Neuronal stem cell (in vitro differentiated cells): ENCODE results near the gene ATP5PD.

ENCODE experiments used
- DNase-seq: peaks from one replicate; pipeline ENCODE4 v3.0.0-alpha.2; 2013; ENCODE audit warnings: low spot score
- H2AFZ ChIP-seq: one replicate; pipeline ENCODE4 v1.6.1; 2013; ENCODE audit warnings: mild to moderate bottlenecking, low read length, inconsistent platforms
- H2AK5ac ChIP-seq: 2 replicates; pipeline ENCODE4 v1.6.1; 2013; ENCODE audit warnings: low read depth, mild to moderate bottlenecking, inconsistent platforms, low read length, moderate library complexity, mixed read lengths
- H2BK120ac ChIP-seq: 2 replicates; pipeline ENCODE4 v1.6.1; 2013; ENCODE audit warnings: low read depth, mild to moderate bottlenecking, inconsistent platforms, low read length, moderate library complexity, mixed read lengths
- H2BK12ac ChIP-seq: one replicate; pipeline ENCODE4 v1.6.1; 2013; ENCODE audit warnings: low read length, inconsistent platforms
- H2BK15ac ChIP-seq: 2 replicates; pipeline ENCODE4 v1.6.1; 2013; ENCODE audit warnings: mild to moderate bottlenecking, low read length, inconsistent platforms, mixed read lengths
- H2BK5ac ChIP-seq: one replicate; pipeline ENCODE4 v1.6.1; 2013; ENCODE audit warnings: inconsistent platforms, mild to moderate bottlenecking, low read length, moderate library complexity
- H3K14ac ChIP-seq: one replicate; pipeline ENCODE4 v1.6.1; 2013; ENCODE audit warnings: low read length, inconsistent platforms
- H3K18ac ChIP-seq: 2 replicates; pipeline ENCODE4 v1.6.1; 2013; ENCODE audit warnings: low read length, inconsistent platforms
- H3K23ac ChIP-seq: 2 replicates; pipeline ENCODE4 v1.6.1; 2013; ENCODE audit warnings: low read depth, mild to moderate bottlenecking, mixed read lengths, low read length, inconsistent platforms; ENCODE audit not compliant: poor library complexity
- H3K27ac ChIP-seq: replicated peaks from 3 replicates; pipeline ENCODE4 v1.5.1; 2013; ENCODE audit warnings: low read length, inconsistent platforms
- H3K27me3 ChIP-seq, 3 experiments: 2 replicates each; pipeline ENCODE4 v1.6.1; 2013; ENCODE audit warnings: low read length in 3 of 3, mild to moderate bottlenecking in 2 of 3, inconsistent platforms in 1 of 3, low read depth in 1 of 3, mixed read lengths in 1 of 3, moderate library complexity in 1 of 3; ENCODE audit not compliant: control insufficient read depth in 3 of 3, insufficient read depth in 3 of 3
- H3K36me3 ChIP-seq, 2 donors: replicated peaks in 1 of 2; 2 replicates each; pipeline ENCODE4 v1.6.1; 2013; ENCODE audit warnings: low read length in 2 of 2; ENCODE audit not compliant: control insufficient read depth in 2 of 2, insufficient read depth in 2 of 2
- H3K4ac ChIP-seq: 2 replicates; pipeline ENCODE4 v1.6.1; 2013; ENCODE audit warnings: inconsistent platforms, mild to moderate bottlenecking, low read length, moderate library complexity
- H3K4me1 ChIP-seq, 2 donors: 1 replicate in 1 of 2; 2 replicates in 1 of 2; pipeline ENCODE4 v1.6.1; 2013; ENCODE audit warnings: low read length in 2 of 2, low read depth in 1 of 2; ENCODE audit not compliant: control insufficient read depth in 2 of 2, insufficient read depth in 1 of 2
- H3K4me2 ChIP-seq: one replicate; pipeline ENCODE4 v1.6.1; 2013; ENCODE audit warnings: mild to moderate bottlenecking, low read length, inconsistent platforms; ENCODE audit not compliant: insufficient read depth, poor library complexity, severe bottlenecking
- H3K4me3 ChIP-seq, 2 donors: 2 replicates each; pipeline ENCODE4 v1.5.1; 2013; ENCODE audit warnings: low read length in 2 of 2, mild to moderate bottlenecking in 2 of 2, inconsistent platforms in 1 of 2, moderate library complexity in 1 of 2
- H3K79me1 ChIP-seq: one replicate; pipeline ENCODE4 v1.6.1; 2013; ENCODE audit warnings: low read depth, mild to moderate bottlenecking, inconsistent platforms, low read length, moderate library complexity
- H3K9ac ChIP-seq: one replicate; pipeline ENCODE4 v1.6.1; 2013; ENCODE audit warnings: mild to moderate bottlenecking, low read depth, low read length, inconsistent platforms; ENCODE audit not compliant: poor library complexity
- H3K9me3 ChIP-seq, 2 donors: replicated peaks in 1 of 2; 2 replicates each; pipeline versions ENCODE3 to v1.6.1; 2013; ENCODE audit warnings: low read length in 2 of 2, mild to moderate bottlenecking in 2 of 2, inconsistent platforms in 1 of 2, low read depth in 1 of 2, mixed read lengths in 1 of 2, moderate library complexity in 1 of 2; ENCODE audit not compliant: control insufficient read depth in 2 of 2, insufficient read depth in 1 of 2
- H4K8ac ChIP-seq: one replicate; pipeline ENCODE4 v1.6.1; 2013; ENCODE audit warnings: low read depth, mild to moderate bottlenecking, inconsistent platforms, low read length, moderate library complexity
- H4K91ac ChIP-seq: one replicate; pipeline ENCODE4 v1.6.1; 2013; ENCODE audit warnings: low read length, low read depth, mild to moderate bottlenecking, inconsistent platforms; ENCODE audit not compliant: poor library complexity
- WGBS, 2 donors: extraction: QIAGEN DNeasy Blood & Tissue Kit; methylation state at CpG; one replicate each; pipeline ENCODE4 v1.1.7; 2013; ENCODE audit warnings: missing lambda C conversion rate in 2 of 2, mixed read lengths in 1 of 2; ENCODE audit not compliant: insufficient read length in 2 of 2, insufficient replicate concordance in 1 of 2; ENCODE audit errors: extremely low coverage in 2 of 2; 5-methylcytosine and 5-hydroxymethylcytosine counted together

The ATP5PD gene

GRCh38 chr17:75041656-75042280, 5.0 kb downstream of the ATP5PD start:
- Histone ChIP-seq H3K9ac (no peak overlapping the region), H2BK12ac (no peak overlapping the region), H2BK5ac (no peak overlapping the region), H3K23ac (no peak overlapping the region), H4K8ac (no peak overlapping the region), H3K27me3 (no peaks in the 10 kb centered on the region), H2BK15ac (no peak overlapping the region), H2BK120ac (no peak overlapping the region), H2AK5ac (no peak overlapping the region), H3K18ac (no peak overlapping the region), H2AFZ (no peak overlapping the region), H3K9me3 (no peaks in the 10 kb centered on the region), H3K27ac (no peak overlapping the region), H4K91ac (no peak overlapping the region), H3K4me1 (peaks cover 0 to 1% of the 10 kb centered on the region in 2 donors), H3K36me3 (peaks cover 9 to 49% of the 10 kb centered on the region in 2 donors), H3K4me2 (no peak overlapping the region), H3K79me1 (peaks cover 2% of the 10 kb centered on the region), H3K4me3 (no peak overlapping the region), H3K4ac (no peak overlapping the region), H3K14ac (no peak overlapping the region)
- no CpG with 5 or more reads among the region's 12 CpGs for WGBS, 2 donors
- DNase-seq: no peak

GRCh38 chr17:75039238-75039637, 7.5 kb downstream of the ATP5PD start:
- Histone ChIP-seq H2AK5ac (no peak overlapping the region), H3K14ac (no peak overlapping the region), H2BK15ac (no peak overlapping the region), H3K36me3 (peaks cover 13 to 49% of the 10 kb centered on the region in 2 donors), H4K8ac (no peak overlapping the region), H3K27me3 (no peaks in the 10 kb centered on the region), H3K79me1 (peaks cover 2% of the 10 kb centered on the region), H2BK120ac (no peak overlapping the region), H2AFZ (no peak overlapping the region), H2BK5ac (no peak overlapping the region), H3K4me2 (no peak overlapping the region), H3K23ac (no peak overlapping the region), H3K4ac (no peak overlapping the region), H3K9ac (no peak overlapping the region), H3K4me3 (no peak overlapping the region), H3K18ac (no peak overlapping the region), H3K9me3 (no peaks in the 10 kb centered on the region), H3K4me1 (peaks cover 0 to 3% of the 10 kb centered on the region in 2 donors), H4K91ac (no peak overlapping the region), H3K27ac (no peak overlapping the region), H2BK12ac (no peak overlapping the region)
- no CpG with 5 or more reads among the region's 5 CpGs for WGBS, 2 donors
- no peak for DNase-seq

- peaks cover 4% of the 10 kb centered on the region in 2 donors for H3K4me1 ChIP-seq
- no peak overlapping the region for H2AK5ac ChIP-seq
- H3K36me3 ChIP-seq: peaks cover 9 to 39% of the 10 kb centered on the region in 2 donors
- no peak overlapping the region for H3K18ac ChIP-seq
- no peak overlapping the region for H3K9ac ChIP-seq
- no peak overlapping the region for H2BK120ac ChIP-seq
- H4K91ac ChIP-seq: no peak overlapping the region
- H3K9me3 ChIP-seq: no peaks in the 10 kb centered on the region
- H3K4ac ChIP-seq: no peak overlapping the region
- no peak overlapping the region for H2AFZ ChIP-seq
- DNase-seq: no peak
- peaks cover 2% of the 10 kb centered on the region for H3K79me1 ChIP-seq
- no peak overlapping the region for H2BK15ac ChIP-seq
- H3K27ac ChIP-seq: peak overlapping the region; percentile 23
- H3K14ac ChIP-seq: no peak overlapping the region
- WGBS, 2 donors: no CpG with 5 or more reads among the region's 27 CpGs
- H3K23ac ChIP-seq: peak overlapping the region; percentile 34
- peaks cover 0 to 2% (median 0%) of the 10 kb centered on the region in 3 experiments for H3K27me3 ChIP-seq
- no peak overlapping the region for H2BK5ac ChIP-seq
- no peak overlapping the region for H4K8ac ChIP-seq
- H3K4me3 ChIP-seq: no peak overlapping the region
- no peak overlapping the region for H2BK12ac ChIP-seq
- no peak overlapping the region for H3K4me2 ChIP-seq
Measured at GRCh38 chr17:75036643-75037268, 10.0 kb downstream of the ATP5PD start.

GRCh38 chr17:75034236-75034908, 12.4 kb downstream of the ATP5PD start:
- no peak overlapping the region for H4K8ac ChIP-seq
- peak overlapping the region; percentile 80 for H3K27ac ChIP-seq
- H3K18ac ChIP-seq: peak overlapping the region; percentile 96
- peaks cover 2 to 10% of the 10 kb centered on the region in 2 donors for H3K9me3 ChIP-seq
- no peak overlapping the region for H2BK12ac ChIP-seq
- H3K9ac ChIP-seq: peak overlapping the region; percentile 89
- H3K23ac ChIP-seq: peak overlapping the region; percentile 12
- peaks cover 7 to 15% of the 10 kb centered on the region in 2 donors for H3K36me3 ChIP-seq
- DNase-seq: peak; percentile 90
- no peak overlapping the region for H3K14ac ChIP-seq
- H2AK5ac ChIP-seq: peak overlapping the region; percentile 33
- peaks cover 4% of the 10 kb centered on the region in 2 donors for H3K4me1 ChIP-seq
- no peaks in the 10 kb centered on the region for H3K79me1 ChIP-seq
- no peak overlapping the region for H4K91ac ChIP-seq
- H2BK120ac ChIP-seq: peak overlapping the region; percentile 84
- peak overlapping the region; percentile 59 for H2BK5ac ChIP-seq
- no CpG with 5 or more reads among the region's 43 CpGs for WGBS, 2 donors
- no peak overlapping the region for H3K4ac ChIP-seq
- peak overlapping the region; percentile 65 for H3K4me2 ChIP-seq
- H3K27me3 ChIP-seq: peaks cover 0 to 2% (median 0%) of the 10 kb centered on the region in 3 experiments
- H3K4me3 ChIP-seq: peak overlapping the region; percentile 74 to 99
- H2BK15ac ChIP-seq: peak overlapping the region; percentile 59
- peak overlapping the region; percentile 94 for H2AFZ ChIP-seq
